Embryonic facial prominence (tissue), 1 donor: ENCODE results near the gene CD82.
"Not testable (repeated sequence)": the region's sequence is repeated elsewhere in the genome, so short reads cannot be mapped to it uniquely, and the experiment has no call there.

Experiments used
- DNase-seq: peaks from one replicate; pipeline ENCODE4 v3.0.0-alpha.2; 2016; ENCODE audit errors: extremely low spot score

Gene CD82

DNA sequence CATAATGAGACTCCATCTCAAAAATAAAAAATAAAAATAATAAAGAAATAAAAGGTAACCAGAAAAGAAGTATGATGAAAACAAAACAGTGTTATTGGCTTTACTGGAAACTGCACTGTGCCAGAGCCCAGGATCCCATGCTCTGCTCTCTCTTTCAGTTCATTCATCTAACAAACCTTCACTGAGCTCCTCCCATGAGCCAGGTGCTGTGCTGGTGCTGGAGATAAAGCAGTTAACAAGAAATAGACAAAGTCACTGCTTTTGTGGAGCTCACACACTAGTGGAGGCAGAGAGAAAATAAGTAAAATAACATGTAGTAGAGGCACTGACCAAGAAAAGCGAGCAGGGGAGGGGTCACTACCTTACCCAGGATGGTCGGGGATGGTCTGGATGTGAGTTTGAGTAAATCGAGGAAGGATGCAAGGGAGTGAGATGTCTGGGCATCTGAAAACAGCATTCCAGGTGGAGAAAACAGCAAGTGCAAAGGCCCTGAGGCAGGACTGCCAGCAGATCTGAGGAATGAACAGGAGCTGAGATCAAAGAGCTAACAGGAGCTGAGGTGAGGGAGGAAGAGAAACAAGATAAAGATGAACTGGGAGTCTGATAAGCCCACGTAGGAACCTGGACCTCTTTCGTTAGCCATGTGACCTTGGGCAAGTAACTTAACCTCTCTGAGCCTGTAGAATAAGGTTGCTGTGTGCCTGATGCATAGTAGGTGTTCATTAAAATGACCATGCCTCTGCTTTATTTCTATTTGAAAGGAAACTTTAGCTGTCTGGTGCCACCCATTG lies 31.3 kb upstream of the CD82 start:
- DNase-seq: no peak

DNA sequence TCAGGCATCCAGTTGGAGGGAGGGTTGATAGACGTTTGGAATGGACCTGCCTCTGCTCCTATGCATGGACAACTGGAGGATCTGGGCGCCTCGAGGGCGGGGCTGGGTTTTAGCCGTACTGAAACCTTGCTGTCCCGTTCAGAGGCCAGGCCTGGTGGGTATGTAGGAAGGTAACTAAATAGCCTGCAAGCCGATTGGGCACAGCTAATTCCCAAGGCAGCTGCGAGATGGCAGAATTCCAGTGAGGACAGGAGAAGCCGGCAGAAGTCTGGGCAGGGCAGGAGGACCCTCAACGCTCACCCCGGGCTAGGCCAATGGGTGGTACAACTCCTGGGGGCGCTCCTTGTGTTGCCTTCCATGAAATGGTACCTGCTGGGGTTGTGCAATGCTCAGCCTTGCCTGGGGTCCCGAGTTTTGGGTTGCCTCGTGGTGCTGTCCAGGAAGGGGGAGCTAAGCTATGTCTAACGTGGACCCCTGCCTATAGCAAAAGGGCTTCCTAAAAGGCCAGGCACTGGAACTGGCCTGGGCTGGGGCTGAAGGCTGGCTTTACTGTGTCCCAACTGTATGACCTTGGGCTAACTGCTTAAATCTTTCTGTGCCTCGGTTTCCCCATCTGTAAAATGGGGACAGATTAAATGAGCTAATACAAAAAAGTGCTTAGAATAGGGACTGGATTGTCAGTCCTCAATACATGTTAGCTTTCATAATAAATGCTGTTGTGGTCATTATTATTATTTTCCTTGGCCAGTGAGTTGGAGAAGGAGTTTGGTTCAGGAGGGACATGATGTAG lies 30.1 kb upstream of the CD82 start:
- no peak for DNase-seq

DNA sequence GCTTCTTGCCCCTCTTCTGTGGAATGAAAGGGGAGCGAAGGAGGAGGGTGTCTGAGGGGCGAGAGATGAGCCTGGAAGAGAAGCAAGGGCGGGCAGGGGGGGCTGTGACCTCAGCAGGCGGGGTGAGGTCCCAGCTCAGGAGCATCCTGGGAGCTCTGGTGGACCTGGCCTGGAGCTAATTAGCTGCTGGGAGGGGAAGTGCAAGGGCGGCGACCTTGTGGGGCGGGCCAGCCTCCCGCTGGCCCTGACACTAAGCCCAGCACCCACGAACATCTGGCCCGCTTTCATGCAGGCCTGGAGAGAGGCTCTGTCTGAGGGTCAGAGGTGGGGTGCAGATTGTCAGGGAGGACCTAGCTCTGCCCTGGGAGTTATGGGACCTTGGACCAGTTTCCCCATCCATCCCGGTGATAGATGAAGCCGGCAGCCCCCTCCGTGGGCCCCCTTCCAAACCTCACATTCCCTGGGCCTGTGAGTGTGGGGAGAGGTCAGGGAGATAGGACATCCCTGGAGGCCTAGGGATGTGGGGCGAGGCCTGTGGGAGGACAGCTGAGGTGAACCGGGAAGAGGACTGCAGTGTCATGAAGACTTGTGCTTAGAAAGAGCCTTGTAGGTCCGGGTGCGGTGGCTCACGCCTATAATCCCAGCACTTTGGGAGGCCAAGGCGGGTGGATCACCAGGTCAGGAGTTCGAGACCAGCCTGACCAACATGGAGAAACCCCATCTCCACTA lies 28.5 kb upstream of the CD82 start:
- no peak for DNase-seq

DNA sequence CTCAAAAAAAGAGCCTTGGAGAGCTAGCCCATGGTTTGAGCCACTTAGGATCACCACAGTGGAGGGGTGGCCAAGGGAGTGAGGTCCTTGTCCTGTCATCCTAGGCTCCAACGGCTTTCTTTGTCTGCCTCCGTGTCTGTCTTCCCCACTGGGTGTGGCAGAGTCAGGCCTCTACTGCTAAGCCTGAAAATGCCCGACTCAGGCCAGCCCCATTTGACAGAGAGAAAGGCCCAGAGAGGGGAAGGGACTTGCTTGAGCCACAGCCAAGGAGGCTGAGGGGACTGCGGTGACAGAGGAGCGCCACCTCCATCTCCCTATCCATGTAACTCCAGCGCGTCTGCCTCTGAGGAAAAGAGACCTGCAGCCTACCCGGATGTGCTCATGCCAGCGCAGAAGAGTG lies 27.8 kb upstream of the CD82 start:
- no peak for DNase-seq

GRCh38 chr11:44538375-44539054 lies 26.9 kb upstream of the CD82 start:
- peak; percentile 61 for DNase-seq

GRCh38 chr11:44539971-44540370 lies 25.5 kb upstream of the CD82 start:
- DNase-seq: no peak

DNA sequence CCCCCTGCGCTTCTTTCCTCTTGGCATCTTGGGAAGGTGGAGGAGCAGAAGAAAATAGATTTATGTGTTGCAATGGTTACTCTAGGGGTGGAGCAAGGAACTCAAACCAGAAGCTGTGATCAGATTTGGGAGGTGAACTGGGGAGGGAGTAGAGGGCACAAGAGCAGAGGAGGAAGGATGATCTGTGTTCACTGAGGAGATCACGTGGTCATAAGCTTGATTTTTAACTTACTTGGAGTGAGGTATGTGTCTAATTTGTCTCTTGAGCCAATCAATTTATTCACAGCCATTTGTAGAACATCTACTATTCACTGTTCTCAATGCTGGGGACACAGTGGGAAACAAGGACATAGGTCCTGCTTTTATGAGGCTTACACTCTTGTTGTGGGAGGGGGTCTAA lies 24.8 kb upstream of the CD82 start:
- DNase-seq: no peak

DNA sequence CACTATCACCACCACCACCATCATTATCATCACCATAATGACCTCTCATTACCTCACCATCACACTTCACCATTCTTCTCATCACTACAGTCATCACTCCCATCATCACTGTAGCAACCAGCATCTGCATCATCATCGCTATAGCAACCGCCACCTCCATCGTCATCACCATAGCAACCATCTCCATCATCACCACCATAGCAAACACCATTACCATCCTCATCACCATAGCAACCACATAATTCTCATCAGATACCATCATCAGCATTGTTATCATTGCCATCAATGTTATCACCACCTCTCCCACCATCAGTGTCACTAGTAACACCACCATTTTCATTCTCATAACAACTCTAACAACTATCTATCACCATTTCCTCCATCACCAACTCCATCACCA lies 23.1 kb upstream of the CD82 start:
- no peak for DNase-seq

GRCh38 chr11:44546984-44547383 lies 18.5 kb upstream of the CD82 start:
- not testable (repeated sequence) for DNase-seq

DNA sequence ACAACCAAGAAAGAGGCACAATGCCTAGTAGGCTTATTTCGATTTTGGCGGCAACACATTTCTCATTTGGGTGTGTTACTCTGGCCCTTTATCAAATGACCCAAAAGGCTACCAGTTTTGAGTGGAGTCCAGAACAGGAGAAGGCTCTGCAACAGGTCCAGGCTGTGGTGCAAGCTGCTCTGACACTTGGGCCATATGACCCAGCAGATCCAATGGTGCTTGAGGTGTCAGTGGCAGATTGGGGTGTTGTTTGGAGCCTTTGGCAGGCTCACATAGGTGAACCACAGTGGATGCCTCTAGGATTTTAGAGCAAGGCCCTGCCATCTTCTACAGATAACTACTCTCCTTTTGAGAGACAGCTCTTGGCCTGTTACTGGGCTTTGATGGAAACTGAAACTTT lies 17.9 kb upstream of the CD82 start:
- not testable (repeated sequence) for DNase-seq

GRCh38 chr11:44548032-44548695 lies 17.3 kb upstream of the CD82 start:
- DNase-seq: no peak

DNA sequence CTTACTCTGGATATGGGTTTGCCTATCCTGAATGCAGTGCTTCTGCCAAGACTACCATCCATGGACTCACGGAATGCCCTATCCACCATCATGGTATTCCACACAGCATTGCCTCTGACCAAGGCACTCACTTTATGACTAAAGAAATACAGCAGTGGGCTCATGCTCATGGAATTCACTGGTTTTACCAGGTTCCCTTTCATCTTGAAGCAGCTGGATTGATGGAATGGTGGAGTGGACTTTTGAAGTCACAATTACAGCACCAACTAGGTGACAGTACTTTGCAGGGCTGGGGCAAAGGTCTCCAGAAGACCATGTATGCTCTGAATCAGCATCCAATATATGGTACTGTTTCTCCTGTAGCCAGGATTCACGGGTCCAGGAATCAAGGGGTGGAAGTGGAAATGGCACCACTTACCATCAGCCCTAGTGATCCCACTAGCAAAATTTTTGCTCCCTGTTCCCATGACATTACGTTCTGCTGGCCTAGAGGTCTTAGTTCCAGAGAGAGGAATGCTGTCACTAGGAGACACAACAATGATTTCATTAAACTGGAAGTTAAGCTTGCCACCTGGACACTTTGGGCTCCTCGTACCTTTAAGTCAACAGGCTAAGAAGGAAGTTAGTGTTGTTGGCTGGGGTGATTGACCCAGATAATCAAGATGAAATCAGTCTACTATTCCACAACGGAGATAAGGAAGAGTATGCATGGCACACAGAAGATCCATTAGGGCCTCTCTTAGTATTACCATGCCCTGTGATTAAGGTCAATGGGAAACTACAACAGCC lies 16.3 kb upstream of the CD82 start:
- DNase-seq: not testable (repeated sequence)

DNA sequence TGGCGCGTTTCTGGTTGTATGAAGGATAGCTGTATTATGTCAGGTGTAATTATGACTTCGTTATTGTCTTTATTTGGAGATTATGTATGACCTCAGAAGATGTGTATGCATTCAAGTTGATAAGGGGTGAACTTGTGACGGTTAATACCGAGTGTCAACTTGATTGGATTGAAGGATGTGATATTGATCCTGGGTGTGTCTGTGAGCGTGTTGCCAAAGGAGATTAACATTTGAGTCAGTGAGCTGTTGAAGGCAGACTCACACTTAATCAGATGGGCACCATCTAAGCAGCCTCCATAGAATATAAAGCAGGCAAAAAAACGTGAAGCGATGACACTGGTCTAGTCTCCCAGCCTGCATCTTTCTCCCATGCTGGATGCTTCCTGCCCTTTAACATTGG lies 15.3 kb upstream of the CD82 start:
- DNase-seq: no peak

DNA sequence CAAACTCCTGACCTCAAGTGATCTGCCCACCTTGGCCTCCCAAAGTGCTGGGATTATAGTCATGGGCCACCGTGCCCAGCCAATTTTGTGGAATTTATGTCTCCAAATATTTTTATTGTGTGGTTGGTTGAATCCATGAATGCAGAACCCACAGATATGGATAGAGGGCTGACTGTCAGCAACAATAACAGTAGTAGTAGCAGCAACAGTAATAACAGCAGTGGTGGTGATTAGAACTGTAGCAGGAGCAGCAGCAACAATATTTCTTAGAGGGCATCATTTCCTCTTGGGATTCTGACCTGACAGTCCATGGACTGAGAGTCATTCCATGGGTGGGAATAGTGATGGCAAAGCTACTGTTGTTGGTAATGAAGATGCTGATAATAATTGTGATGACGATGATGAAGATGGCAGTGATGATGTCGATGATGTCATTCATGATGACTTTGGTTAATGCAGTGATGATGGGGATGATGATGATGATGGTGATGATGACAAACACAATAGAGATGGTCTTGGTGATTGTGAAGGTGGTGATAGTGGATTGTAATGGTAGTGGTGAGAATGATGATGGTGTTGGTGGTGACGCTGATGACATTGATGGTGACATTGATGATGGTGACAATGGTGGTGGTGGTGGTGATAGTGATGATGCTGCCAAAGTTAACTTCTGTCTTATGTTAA lies 13.9 kb upstream of the CD82 start:
- no peak for DNase-seq

GRCh38 chr11:44555031-44555800 lies 10.2 kb upstream of the CD82 start:
- no peak for DNase-seq

DNA sequence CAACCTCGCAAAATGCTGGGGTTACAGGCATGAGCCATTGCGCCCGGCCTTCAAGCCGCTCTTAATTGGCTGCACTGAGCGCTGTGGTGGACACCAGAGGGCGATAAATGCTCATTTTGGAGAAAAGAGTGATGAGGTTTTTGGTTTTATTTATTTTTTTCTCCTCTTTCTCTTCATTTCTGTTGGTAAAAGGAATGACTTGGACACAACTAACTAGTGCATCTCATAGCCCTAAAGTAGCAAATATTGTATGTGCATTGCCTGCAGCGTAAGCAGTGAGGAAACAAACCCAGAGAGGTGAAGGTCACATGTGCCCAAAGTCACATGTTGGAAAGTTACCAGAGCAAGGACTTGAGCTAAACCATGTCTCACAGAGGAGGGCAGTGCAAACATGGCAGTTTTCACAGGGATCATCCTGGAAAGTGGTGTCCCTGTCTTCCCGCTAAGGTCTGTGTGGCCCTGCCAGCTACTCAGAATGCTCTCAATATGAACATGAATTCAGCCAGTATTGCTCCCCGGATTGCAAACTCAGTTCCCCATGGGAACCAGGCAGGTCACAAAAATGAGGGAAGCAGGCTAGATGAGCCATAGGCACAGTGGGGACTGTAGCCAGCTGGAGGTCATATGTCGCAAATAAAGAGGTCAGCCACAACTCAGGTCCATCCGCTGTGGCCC lies 8.6 kb upstream of the CD82 start:
- no peak for DNase-seq

- no peak for DNase-seq
Measured at GRCh38 chr11:44557464-44557863, 8.0 kb upstream of the CD82 start.

- DNase-seq: no peak
Measured at GRCh38 chr11:44559207-44559939, 6.1 kb upstream of the CD82 start.
